Fibroblast of lung (primary cell): ENCODE data around the gene YTHDC2. TPM values are rescaled to one million over a fixed set of nuclear protein-coding genes. Genes with fewer than 3 reads are reported as not detected.

Experiments used
- DNase-seq, 2 donors: peaks; one replicate each; pipeline versions ENCODE4 v3.0.0 to v3.0.0-alpha.2; 2010; ENCODE audit warnings: low read depth in 2 of 2
- H2AFZ ChIP-seq: 2 replicates; pipeline ENCODE4 v1.5.1; 2012; ENCODE audit warnings: low read length, control low read depth, inconsistent platforms
- H3K27ac ChIP-seq: 2 replicates; pipeline ENCODE4 v1.5.1; 2011; ENCODE audit warnings: low read length, control low read depth; ENCODE audit not compliant: insufficient read depth
- H3K27me3 ChIP-seq: 2 replicates; pipeline ENCODE4 v1.5.1; 2011; ENCODE audit warnings: mild to moderate bottlenecking, low read length; ENCODE audit not compliant: control insufficient read depth, insufficient read depth
- H3K36me3 ChIP-seq: 2 replicates; pipeline ENCODE4 v1.5.1; 2011; ENCODE audit warnings: low read length; ENCODE audit not compliant: control insufficient read depth, insufficient read depth
- H3K4me1 ChIP-seq: 2 replicates; pipeline ENCODE4 v1.5.1; 2011; ENCODE audit warnings: low read length; ENCODE audit not compliant: control insufficient read depth, insufficient read depth; ENCODE audit errors: extremely low read depth
- H3K4me2 ChIP-seq: 2 replicates; pipeline ENCODE4 v1.5.1; 2011; ENCODE audit warnings: low read length, control low read depth; ENCODE audit not compliant: insufficient read depth; ENCODE audit errors: extremely low read depth
- H3K4me3 ChIP-seq, 4 experiments: fragments of 200-600 bp in 1 of 4; sonication (generic) in 1 of 4; replicated peaks in 1 of 4; 2 replicates each; pipeline ENCODE4 v1.5.1; 2011 to 2016; ENCODE audit warnings: low read length in 4 of 4, low read depth in 3 of 4, mild to moderate bottlenecking in 3 of 4, control low read depth in 2 of 4, inconsistent platforms in 1 of 4, mixed read lengths in 1 of 4; ENCODE audit not compliant: insufficient read depth in 1 of 4; ENCODE audit errors: control extremely low read depth in 1 of 4
- H3K79me2 ChIP-seq: 2 replicates; pipeline ENCODE4 v1.5.1; 2012; ENCODE audit warnings: mild to moderate bottlenecking, low read length, inconsistent platforms; ENCODE audit not compliant: control insufficient read depth, insufficient read depth
- H3K9ac ChIP-seq: 2 replicates; pipeline ENCODE4 v1.5.1; 2011; ENCODE audit warnings: mild to moderate bottlenecking, low read length, control low read depth; ENCODE audit not compliant: insufficient read depth
- H3K9me3 ChIP-seq: 2 replicates; pipeline ENCODE4 v1.5.1; 2012; ENCODE audit warnings: low read depth, low read length; ENCODE audit not compliant: control insufficient read depth, insufficient read depth
- H4K20me1 ChIP-seq: 2 replicates; pipeline ENCODE4 v1.5.1; 2011; ENCODE audit warnings: low read length; ENCODE audit not compliant: control insufficient read depth, insufficient read depth; ENCODE audit errors: extremely low read depth
- EZH2 ChIP-seq: IDR thresholded peaks from 2 replicates; pipeline ENCODE4 v1.5.1; 2012; ENCODE audit warnings: low read length, control low read depth, mild to moderate bottlenecking; ENCODE audit errors: missing control alignments
- polyA plus RNA-seq, 2 donors: library from polyadenylated mRNA; depleted of rRNA in 1 of 2; stranded (reverse) in 1 of 2; unstranded in 1 of 2; fragments of >200 nt; gene quantifications; 2 replicates each; pipeline ENCODE4 v1.2.1, GENCODE V29; 2011 to 2012; ENCODE audit warnings: missing spikeins in 1 of 2
- total RNA-seq: library from RNA; depleted of rRNA; stranded (reverse); fragments of >200 nt; gene quantifications from 2 replicates; pipeline ENCODE4 v1.2.1, GENCODE V29; 2014
- TF ChIP-seq, protein P1 (sequence below), 2 donors: IDR thresholded peaks in 1 of 2; conservative IDR thresholded peaks in 1 of 2; 1 replicate in 1 of 2; 2 replicates in 1 of 2; pipeline ENCODE4 v1.5.1; 2011 to 2012; ENCODE audit warnings: low read length in 2 of 2, control low read depth in 1 of 2, inconsistent platforms in 1 of 2, low read depth in 1 of 2, mild to moderate bottlenecking in 1 of 2

The YTHDC2 gene
- total and polyA plus RNA-seq, 2 donors (not counting 1 experiment from before 2014, with no cell fraction given) = 8.3 to 32.7 TPM

DNA sequence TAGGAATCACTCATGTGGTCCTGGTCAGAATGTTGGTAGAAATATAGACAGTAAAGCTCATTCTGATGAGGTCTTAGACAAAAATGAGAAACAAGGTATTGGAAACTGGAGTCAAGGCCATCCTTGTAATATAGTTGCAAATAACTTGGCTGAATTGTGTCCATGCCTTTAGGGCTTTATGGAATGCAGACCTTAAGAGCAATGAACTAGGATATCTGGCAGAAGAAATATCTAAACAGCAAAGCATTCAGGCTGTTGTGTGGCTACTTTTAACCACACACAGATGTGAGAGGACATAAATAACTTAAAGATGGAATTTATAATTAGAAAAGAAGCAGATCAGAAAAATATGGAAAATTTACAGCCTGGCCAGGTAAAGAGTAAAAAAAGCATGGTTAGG, 128.2 kb downstream of the YTHDC2 start:
- Histone ChIP-seq H2AFZ (no peak overlapping the region), H3K4me3 (no peak overlapping the region), H3K27me3 (no peaks in the 10 kb centered on the region), H3K4me1 (no peaks in the 10 kb centered on the region), H3K9me3 (no peaks in the 10 kb centered on the region), H3K4me2 (no peak overlapping the region), H3K36me3 (no peaks in the 10 kb centered on the region), H3K9ac (no peak overlapping the region), H3K79me2 (no peaks in the 10 kb centered on the region), H4K20me1 (no peaks in the 10 kb centered on the region), H3K27ac (no peak overlapping the region)
- no peak for DNase-seq
- no peak for TF ChIP-seq EZH2
- TF ChIP-seq, protein P1, sequence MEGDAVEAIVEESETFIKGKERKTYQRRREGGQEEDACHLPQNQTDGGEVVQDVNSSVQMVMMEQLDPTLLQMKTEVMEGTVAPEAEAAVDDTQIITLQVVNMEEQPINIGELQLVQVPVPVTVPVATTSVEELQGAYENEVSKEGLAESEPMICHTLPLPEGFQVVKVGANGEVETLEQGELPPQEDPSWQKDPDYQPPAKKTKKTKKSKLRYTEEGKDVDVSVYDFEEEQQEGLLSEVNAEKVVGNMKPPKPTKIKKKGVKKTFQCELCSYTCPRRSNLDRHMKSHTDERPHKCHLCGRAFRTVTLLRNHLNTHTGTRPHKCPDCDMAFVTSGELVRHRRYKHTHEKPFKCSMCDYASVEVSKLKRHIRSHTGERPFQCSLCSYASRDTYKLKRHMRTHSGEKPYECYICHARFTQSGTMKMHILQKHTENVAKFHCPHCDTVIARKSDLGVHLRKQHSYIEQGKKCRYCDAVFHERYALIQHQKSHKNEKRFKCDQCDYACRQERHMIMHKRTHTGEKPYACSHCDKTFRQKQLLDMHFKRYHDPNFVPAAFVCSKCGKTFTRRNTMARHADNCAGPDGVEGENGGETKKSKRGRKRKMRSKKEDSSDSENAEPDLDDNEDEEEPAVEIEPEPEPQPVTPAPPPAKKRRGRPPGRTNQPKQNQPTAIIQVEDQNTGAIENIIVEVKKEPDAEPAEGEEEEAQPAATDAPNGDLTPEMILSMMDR (conservative IDR thresholded peaks at IDR 0.05 in 1 of 2, IDR thresholded peaks at IDR 0.05 in 1 of 2; ENCODE audit: low read depth in 1 of 2, low read length in 2 of 2) = no peak

Other genes starting within 250 kb of the YTHDC2 start
- under 0.01 and 0.50 TPM in 2 replicates for gene TSSK1B, start 78.7 kb upstream of the YTHDC2 start, total RNA-seq
- not detected in 2 replicates for gene TSSK1B, start 78.7 kb upstream of the YTHDC2 start, polyA plus RNA-seq
- 24.7 and 41.3 TPM in 2 replicates for gene MCC, start 25.2 kb upstream of the YTHDC2 start, total RNA-seq
- gene MCC, start 25.2 kb upstream of the YTHDC2 start, polyA plus RNA-seq = 3.2 and 4.8 TPM in 2 replicates